Stimulated activated CD4-positive, alpha-beta T cell treated with anti-CD3 and anti-CD28 coated beads, Interleukin-1b, Interleukin-23, amount 100 ng/mL, for 48 hours (primary cell): ENCODE measurements around the gene LZIC.
A peak's percentile ranks its signal among the peaks of the same experiment; 100 is the strongest.

Experiments used
- DNase-seq: peaks from one replicate; pipeline ENCODE4 v3.0.0-alpha.2; 2020

LZIC gene

DNA sequence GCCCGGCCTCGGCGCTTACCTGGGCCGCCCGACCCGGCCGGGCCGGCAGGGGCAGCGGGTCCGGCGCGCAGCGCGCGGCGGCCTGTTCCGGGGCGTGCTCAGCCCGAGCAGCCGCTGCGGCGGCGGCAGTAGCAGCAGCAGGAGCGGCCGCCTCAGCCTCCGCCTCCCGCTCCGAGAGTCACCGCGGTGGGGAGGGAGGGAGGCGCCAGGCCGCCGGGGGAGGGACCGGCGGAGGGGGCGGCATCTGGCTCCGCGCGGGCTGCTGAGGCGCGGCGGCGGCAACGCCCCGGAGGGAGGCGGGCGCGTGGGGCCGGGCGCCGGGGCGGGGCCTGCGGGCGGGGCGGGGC is 33.1 kb downstream of the LZIC start, which contains the start of gene CTNNBIP1:
Gene CTNNBIP1 (minus strand): TSS at position 194 of the 347 bp plus-strand sequence. CDS start 38,205 bp downstream, outside the sequence.
- no peak for DNase-seq

DNA sequence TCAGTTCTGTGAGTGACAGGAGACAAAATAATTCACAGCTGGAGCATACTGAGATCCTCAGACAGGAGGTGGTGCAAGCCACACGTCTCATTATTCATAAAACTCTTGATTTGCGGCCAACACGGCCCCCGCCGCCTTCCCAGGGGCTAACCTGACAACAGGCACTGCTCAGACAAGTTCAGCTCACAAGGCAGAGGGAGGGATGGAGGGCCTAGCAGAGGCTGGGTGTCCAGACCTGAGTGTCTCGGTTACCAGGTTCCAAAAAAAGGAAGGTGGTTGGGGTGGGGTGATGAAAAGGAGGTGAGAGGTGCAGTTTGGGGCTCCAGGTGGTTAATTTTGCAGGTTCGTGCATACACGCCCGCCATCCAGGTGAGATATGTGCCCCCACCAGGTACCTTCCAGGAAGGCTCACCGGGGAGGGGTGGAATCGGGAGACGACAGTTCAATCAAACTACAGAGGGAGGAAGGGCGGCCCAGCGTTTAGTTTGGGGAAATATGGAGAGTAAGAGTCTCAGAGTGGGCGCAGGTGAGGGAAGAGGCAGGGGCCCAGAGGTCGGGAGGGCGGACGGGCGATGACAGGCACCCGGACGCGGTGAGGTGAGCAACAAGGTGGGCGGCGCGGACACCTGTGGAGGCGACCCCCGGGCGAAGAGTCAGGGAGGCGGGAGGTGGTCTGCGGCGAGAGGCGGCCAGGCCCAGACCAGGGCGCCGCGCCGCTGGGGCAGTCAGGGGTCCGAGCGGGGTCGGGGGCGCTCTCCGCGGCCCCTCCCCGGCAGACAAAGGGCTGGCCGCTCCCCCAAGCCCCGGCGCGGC is 33.8 kb downstream of the LZIC start:
- peak; percentile 54 for DNase-seq

DNA sequence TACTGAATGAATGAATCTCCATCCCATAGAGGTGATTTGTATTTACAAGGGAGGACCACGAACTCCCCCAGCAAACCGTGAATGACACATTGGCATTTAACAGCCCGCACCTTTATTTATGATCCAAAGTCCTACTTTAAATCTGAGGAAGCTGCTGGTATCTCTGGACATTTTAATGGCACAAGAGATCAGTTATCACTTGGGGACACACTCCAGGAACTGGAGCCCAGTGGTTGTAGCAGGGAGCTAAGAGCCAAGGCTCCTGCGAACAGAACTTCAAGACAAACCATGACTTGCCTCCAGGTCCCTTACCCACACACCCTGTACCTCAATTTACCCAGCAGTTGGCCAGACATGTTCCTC is 34.3 kb downstream of the LZIC start:
- DNase-seq = no peak

DNA sequence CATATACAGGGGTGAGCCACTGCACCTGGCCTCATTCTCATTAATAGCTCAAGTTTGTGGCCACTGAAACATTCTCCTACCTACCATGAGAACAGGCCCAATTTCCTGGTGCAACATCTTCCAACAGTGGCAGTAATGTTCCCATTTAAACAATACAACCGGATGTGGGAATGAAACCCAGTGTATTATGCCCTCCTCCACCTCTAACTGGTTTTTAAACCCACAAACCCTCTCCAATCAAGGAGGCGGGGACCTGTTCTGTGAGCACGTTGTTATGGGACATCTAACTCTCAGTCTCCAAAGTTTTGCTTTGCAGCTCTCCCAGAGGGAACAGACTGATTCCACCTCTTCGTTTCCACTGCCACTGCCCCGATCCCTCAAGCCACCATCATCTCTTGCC is 35.8 kb downstream of the LZIC start:
- DNase-seq = no peak

DNA sequence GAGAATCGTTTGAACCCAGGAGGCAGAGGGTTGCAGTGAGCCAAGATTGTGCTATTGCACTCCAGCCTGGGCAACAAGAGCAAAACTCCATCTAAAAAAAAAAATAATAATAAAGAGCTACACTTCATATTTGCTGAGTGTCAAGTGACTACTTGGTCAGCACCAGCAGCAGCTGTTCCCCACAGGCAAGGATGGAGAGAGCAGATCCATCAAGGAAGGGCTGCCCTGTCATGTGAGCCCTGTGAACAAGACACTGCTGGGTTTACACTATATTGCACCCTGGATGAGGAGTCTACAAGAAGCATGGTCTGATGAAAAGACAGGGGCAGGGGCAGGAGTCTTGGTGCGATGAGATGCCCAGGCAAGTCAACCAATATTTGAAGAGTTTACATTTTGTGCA is 36.7 kb downstream of the LZIC start:
- DNase-seq = no peak

DNA sequence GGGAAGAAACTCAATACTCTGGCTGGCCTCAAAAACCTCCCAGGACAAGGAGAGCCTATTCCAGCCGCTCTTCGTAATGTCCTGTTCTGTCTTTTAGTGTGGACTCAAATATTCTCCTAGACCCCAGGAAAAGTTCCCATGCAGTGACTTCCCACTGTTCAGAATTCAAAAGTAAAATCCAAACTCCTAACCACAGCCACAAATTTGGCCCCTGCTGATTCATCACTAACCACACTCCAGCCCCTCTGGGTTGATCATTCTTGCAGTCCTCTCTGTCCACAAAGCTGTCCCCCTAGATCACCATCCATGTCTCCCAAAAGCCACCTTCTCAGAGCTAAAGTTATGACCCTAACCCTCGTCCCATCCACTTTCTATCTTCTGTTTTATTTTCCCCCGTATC is 38.2 kb downstream of the LZIC start:
- DNase-seq = no peak

DNA sequence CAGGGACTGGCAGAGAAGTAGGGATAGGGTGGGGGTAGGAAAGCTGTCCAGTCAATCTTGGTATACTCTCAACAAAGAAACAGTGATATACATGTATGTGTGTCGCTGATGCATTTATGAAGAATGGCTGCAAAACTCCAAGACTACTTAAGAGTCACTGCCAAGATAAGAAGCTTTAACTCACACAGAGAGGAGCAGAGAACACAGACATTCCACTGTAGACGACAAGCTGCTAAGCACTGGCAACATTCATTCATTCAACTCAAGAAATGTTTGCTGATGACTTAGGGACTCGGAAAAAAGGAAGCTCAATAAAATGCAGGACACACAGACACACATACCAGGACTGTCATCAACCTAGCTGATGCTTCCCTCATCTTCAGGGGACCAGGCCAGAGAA is 38.6 kb downstream of the LZIC start:
- DNase-seq = no peak

DNA sequence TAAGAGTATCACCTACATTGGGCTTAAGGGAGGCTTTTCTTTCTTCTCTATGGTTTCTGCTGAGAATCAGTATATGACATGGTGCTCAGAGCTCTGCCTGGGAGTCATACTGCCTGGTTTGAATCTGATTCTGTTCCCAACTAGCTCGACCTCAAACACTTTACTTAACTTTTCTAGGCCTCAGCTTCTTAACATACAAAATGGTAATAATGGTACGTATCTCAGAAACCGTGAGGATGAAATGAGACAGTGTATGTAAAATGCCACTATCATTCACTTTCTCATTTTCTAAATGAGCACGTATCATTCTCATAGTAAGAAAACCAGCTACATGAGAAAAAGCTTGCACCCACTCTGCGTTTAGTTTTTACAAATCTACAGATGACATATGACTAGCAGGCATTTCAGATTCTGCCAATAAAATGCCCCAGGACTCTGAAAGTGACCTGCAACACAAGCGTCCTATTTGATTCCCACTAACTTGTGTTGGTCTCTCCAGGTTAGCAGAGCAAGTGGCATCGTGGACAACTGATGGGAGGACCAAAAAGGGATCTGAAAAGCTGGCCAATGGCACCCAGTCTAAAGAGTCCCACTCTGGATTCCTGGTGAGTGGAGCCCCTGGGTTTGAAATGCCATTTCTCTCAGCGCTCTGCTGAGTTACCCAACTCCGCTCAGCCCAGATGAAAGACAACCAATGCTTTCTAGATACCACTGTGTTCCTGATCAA is 39.2 kb downstream of the LZIC start:
- DNase-seq = peak; percentile 49

DNA sequence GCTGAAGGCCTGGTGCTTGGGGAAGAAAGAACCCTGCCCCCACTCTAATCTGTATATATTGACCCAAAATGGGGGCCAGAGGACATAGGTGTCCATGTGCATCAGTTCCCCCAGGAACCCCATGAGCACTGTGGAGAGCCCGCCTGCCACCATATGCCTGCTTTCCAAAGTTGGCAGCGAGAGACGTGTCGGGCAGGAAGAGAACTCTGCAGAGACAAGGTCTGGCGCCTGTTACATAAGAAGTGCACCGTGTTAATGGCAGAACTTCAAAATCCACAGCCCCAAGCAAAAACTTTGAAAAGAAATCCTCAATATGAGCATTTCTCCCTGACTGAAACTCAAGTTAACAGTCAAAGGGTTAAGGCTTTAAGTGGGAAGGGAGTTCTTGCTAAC is 41.1 kb downstream of the LZIC start:
- DNase-seq = no peak

DNA sequence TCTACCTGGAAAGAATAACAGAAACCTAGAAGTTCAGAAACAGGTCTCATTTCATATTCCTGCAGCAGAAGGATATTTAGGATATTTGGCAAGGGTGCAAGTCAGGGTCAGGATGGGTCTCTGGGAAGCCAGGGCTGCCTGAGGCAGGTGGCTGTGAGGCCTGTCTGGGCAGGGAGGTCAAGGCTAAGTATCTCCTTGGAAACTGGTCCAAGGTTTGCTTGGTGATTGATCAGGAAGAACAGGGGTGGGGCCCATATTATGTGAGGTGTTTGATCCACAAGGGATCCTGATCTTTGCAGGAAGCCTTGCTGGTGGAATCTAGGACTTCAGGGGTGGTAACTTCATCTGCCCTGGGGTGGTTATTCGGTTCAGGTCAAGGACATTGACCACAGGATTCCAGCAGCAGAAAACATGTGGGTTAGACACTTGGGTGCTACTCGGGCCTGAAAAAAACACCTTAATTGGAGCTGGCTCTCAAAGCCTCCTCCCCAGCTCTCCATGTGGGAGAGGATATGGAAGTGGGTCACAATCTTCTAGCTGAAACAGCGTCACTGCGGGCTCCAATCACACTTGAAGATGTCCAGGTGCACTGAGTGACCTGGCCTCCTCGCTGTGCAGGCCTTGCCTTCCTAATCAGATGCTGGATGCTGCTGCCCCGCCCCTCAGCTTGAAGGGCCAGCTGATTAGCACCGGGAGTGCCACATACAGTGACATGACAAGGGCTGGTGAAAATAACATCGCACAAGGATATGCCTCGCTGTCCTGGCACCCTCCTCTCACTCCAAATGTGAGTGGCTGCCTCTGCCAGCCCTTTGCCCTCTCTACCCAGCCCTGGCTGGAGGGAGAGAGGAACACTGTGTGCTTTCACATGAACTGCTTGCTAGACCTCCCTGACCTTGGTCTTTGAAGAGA is 41.8 kb downstream of the LZIC start:
- DNase-seq = no peak

DNA sequence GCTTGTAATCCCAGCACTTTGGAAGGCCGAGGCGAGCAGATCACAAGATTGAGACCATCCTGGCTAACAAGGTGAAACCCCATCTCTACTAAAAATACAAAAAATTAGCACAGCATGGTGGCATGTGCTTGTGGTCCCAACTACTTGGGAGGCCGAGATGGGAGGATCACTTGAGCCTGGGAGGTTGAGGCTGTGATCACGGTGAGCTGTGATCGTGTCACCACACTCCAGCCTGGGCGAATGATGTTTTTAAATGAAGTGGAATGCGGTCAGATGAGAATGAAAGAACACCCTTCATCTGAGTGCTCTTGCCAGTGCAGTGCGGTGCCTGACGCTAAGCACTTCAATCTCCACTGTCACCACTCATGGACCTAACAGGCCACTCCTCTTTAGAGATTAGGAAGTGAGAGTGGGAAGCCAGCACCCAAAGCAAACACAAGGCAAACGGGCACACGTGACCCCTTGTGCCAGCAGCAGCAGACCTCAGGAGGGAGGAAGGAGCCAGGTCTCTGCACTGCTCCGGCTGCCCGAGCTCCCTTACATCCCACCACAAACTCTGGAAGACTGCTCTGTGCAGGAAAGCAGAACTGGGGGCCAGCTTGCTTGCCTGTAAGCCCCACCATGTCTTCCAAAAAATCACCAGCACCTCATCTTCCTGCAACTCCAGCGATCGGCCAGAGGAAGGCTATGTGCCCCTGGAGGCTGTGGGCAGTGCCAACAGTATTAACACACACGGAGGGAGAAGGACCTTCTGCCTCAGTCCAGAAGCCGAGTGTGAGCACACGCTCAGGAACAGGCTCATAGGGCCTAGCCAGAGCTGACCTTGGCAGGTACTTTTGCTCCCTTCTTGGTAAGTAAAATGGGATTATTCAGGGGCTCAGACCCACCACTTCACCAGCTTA is 42.8 kb downstream of the LZIC start:
- DNase-seq = no peak

DNA sequence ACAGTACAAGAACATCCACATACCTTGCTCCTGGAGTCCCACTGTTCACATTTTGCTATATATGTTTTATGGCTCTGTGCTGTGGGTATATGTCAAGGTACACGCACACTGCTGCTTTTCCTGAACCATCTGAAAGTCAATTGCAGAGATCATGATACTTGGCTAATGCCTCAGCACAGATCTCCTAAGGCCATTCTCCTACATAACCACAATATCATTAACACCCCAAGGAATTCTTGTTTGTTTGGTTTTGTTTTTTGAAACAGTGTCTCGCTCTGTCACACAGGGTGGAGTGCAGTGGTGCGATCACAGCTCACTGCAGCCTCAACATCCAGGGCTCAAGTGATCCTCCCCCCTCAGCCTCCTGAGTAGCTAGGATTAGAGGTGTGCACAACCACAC is 49.1 kb downstream of the LZIC start:
- no peak for DNase-seq

DNA sequence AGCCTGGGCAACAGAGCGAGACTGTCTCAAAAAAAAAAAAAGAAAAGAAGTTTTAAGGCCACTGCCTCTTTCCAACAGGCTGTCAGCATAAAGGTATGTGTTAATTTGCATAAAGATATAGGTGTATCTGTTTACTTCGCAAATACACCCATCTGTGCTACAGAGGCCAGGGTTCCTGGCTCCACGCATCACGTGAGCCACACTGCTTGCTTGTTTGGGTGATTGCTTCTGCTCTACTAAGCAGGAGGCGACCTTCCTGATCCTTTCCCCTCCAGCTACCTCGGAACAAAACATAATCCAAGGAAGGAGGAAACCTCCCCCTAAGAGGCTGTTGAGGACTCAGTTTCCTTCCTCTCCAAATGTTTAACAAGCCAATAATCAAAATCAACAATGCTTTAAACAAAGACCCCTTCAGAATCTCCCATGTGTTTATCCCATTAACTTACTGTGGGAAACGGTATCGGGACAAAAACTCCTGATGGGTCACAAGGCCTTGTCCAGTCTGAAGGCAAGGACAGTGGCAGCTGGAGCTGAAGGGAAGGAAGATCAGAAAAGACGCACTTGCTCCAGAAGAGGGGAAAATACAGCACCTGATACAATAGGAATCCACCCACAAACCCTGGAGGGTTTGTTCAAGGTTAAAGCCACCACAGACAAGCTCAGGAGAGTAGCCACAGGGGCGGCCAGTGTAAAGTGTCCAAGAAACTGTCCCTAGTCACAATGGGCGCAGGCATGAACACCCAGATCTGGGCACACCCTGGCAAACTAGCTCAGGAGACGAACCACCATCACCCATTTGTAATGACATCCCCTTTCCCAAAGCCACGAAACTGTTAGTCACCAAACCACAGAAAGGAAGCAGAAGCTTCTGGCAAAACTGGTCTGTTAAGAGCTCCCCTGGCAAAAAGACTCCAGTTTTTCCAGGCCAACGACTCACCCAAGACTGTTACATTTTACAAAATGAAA is 50.3 kb downstream of the LZIC start:
- no peak for DNase-seq

DNA sequence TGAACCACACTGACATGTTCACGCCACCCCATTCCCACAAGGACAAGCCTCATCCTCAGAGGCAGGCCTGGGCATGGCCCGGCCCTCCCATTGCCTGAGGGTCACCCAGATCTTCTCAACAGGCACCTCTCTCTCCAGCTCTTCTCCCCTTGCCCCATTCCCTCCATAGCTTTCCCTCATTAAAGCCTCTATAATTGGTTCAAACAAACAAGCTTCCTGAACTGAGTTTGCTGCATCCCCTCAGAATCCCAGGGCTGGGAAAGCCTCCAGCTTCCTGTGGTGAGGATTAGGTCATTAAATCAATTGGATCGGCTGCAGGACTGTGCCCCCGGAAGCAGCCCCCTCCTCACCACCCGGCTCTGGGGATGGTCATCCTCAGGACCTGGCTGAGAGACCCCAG is 52.0 kb downstream of the LZIC start:
- DNase-seq = no peak

DNA sequence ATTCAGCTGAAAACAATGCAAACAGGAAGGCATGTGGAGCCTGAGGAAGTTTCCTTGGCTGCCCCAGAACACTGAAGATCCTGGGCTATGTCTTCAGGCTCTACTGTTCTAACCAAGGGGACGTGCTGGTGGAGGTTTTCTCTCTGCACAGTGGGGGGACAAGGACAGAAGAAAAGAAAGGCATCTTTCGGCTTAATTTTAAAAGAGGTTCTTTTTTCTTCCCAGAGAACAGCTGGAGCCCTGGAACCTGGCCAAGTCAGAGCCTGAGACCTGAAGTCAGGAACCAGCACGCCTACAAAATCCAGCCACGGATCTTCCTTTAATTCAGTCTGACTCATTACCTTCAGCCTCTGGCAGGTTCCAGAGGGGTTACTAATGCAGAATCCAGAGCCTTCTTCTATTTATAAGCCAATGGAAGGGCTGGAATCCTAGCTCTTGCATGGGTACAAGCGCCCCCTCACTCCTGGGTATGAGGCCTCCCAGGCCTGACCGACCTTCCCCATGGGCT is 52.9 kb downstream of the LZIC start:
- DNase-seq = no peak

DNA sequence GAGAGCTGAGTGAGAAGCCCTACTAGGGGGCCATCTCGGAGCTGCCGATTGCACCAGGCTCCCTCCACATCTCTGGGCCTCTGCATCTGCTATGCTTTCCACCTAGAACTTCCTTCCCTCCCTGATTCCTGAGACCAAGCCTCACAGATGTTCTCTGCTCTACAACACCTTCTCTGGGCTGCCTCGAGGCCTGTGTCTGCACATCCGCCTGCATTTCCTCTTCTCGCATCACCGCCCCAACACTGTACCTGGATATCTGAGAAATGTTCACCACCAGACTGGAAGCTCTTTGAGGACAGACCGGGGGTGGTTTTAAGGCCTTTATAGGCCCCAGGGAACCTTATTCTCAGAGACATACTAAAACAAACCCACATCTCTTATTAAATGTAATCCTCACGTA is 53.8 kb downstream of the LZIC start:
- DNase-seq = no peak

DNA sequence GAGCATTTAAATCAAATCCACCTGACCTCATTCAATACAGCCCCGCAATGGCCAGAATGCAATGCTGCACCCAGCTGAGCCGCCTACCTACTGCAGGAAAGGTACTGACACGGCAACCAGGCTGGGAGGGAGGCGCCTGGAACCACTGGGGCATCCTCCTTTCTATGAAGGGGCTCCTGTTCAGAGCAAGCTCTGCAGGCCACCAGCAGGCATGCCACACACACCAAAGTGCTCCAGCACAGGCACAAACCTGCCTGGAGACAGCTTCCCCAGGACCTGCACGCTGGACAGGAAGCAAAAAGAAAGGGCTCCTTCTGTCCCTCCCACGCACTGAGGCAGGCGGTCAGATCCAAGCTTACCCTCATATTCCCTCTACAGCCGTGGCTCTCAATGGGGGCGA is 54.3 kb downstream of the LZIC start:
- DNase-seq = no peak

DNA sequence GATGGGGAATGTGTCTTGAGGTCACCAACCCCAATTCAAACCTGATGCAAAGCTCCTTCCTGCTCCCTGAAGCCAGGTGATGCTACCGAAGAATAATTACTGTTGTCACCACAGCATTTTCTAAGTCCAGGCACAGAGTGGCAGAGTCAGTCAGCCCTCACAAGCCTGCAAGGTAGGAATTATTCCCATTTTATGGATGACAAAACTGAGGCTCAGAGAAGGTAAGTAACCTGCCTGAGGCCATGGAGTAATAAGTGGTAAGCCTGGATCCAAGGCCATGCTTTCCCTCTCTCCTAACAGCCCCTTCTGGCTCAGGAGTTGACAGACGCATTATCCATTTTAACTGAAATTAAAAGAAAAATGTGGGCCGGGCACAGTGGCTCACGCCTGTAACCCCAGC is 56.1 kb downstream of the LZIC start:
- no peak for DNase-seq

DNA sequence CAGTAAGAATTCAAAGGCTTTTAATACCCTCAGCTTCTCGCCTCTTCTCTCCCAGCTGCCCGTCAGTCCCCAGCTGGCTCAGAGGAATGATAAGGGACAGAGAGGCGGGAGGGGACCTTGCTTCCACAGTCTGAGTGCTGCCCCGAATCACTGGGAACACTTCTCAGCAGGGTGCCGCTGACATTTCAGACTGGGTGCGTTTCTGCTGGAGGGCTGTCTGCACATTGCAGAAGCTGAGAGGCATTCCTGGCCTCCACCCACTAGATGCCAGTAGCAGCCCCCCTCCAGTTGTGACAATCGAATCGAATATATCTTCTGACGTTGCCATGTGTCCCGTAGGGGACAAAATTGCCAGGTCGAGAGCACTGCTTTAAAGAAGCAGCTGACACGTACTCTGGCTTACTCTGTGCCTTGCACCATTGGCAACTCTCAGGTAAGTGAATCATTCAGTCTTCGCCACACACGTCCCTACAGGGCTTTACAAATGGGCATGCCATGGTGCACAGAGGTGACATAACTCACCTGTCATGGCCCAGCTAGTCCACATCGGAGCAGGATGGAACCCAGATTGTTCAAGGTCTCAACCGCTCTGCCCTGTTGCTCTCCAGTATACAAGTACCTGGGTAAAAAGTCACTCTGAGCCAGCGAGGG is 57.0 kb downstream of the LZIC start:
- no peak for DNase-seq

DNA sequence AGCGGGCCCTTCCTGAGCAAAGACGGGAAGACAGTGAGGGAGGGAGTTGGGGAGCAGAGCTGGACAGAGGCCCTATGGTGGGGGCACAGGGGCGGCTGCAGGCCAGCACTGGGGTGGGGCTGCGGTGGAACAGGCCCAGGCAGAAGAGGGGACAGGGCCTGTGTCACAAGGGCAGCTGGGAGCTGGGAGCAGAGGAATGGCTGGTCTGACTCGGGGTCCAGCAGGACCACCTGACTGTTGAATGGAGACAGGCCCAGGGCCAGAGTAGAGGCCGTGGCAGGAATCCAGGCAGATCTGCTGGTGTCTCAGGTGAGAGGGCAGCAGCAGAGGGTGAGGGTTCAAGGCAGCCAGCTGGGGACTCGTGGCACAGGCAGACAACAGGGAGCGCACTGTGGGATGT is 58.4 kb downstream of the LZIC start:
- no peak for DNase-seq
